Adrenal gland (tissue), 5 donors: Measurements from ENCODE around the gene NAP1L5.

Experiments
- POLR2A ChIP-seq, 2 donors: fragments of 450-650 bp; IDR thresholded peaks; one replicate each; pipeline ENCODE4 v1.6.1; 2017; ENCODE audit warnings: antibody characterized with exemption in 2 of 2, mild to moderate bottlenecking in 2 of 2, moderate library complexity in 1 of 2
- TF ChIP-seq, protein P1 (sequence below), 6 experiments: fragments of 450-650 bp in 4 of 6; fragments of 200-600 bp in 2 of 6; sonication (generic) in 1 of 6; IDR thresholded peaks; 1 replicate in 5 of 6; 2 replicates in 1 of 6; pipeline versions ENCODE4 v1.5.1 to v1.8.0; 2016 to 2021; ENCODE audit warnings: antibody characterized with exemption in 6 of 6, mild to moderate bottlenecking in 2 of 6, moderate library complexity in 1 of 6
- donor health status: DM: no; HTN: no; CAD: no.

GRCh38 chr4:88725986-88726385 is 28.4 kb upstream of the NAP1L5 start:
- TF ChIP-seq, protein P1, sequence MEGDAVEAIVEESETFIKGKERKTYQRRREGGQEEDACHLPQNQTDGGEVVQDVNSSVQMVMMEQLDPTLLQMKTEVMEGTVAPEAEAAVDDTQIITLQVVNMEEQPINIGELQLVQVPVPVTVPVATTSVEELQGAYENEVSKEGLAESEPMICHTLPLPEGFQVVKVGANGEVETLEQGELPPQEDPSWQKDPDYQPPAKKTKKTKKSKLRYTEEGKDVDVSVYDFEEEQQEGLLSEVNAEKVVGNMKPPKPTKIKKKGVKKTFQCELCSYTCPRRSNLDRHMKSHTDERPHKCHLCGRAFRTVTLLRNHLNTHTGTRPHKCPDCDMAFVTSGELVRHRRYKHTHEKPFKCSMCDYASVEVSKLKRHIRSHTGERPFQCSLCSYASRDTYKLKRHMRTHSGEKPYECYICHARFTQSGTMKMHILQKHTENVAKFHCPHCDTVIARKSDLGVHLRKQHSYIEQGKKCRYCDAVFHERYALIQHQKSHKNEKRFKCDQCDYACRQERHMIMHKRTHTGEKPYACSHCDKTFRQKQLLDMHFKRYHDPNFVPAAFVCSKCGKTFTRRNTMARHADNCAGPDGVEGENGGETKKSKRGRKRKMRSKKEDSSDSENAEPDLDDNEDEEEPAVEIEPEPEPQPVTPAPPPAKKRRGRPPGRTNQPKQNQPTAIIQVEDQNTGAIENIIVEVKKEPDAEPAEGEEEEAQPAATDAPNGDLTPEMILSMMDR (IDR thresholded peaks at IDR 0.05): no peak
- no peak for TF ChIP-seq POLR2A (IDR thresholded peaks at IDR 0.05)
